IMR-90 (cell line): ENCODE measurements around the gene FITM2. TPM values are rescaled to one million over a fixed set of nuclear protein-coding genes. Genes with fewer than 3 reads are reported as not detected.

Experiments
- ATAC-seq: fragments of 200-7000 bp; cut with Tn5 transposase; 2 replicates; pipeline ENCODE4 v1.9.1; 2020; ENCODE audit warnings: low read depth, mild to moderate bottlenecking, moderate library complexity
- BruUV-seq: library from RNA; stranded (reverse); fragments of 400-500 nt; replicated peaks from 2 replicates; lab custom pipeline; 2021; lab: Mats Ljungman, UMichigan
- CTCF ChIA-PET: fragments of 300-600 bp; formaldehyde crosslinking; extraction: SDS; loops from one replicate; lab custom pipeline; 2021; ENCODE audit warnings: antibody characterized with exemption; lab: Yijun Ruan, JAX
- POLR2A ChIA-PET: fragments of 300-600 bp; sonication (Branson Sonifier 250); formaldehyde crosslinking; loops from one replicate; lab custom pipeline; 2022; ENCODE audit warnings: antibody characterized with exemption; ENCODE audit not compliant: unreplicated experiment; lab: Charles Lee
- DNase-seq: peaks from one replicate; pipeline ENCODE4 v3.0.0; 2013
- H2AFZ ChIP-seq: replicated peaks from 2 replicates; pipeline ENCODE3; 2013; ENCODE audit warnings: low read length, mild to moderate bottlenecking; ENCODE audit not compliant: poor library complexity
- H2AK5ac ChIP-seq: 2 replicates; pipeline ENCODE4 v1.6.1; 2013; ENCODE audit warnings: low read depth, low read length, inconsistent platforms
- H2AK9ac ChIP-seq: replicated peaks from 2 replicates; pipeline ENCODE3; 2013; ENCODE audit warnings: mild to moderate bottlenecking, low read depth, low read length, moderate library complexity; ENCODE audit not compliant: poor library complexity
- H2BK120ac ChIP-seq: 2 replicates; pipeline ENCODE4 v1.6.1; 2013; ENCODE audit warnings: low read depth, low read length, inconsistent platforms
- H2BK15ac ChIP-seq: 3 replicates; pipeline ENCODE4 v1.6.1; 2013; ENCODE audit warnings: low read depth, low read length, inconsistent platforms
- H2BK20ac ChIP-seq: 2 replicates; pipeline ENCODE4 v1.6.1; 2013; ENCODE audit warnings: low read depth, mild to moderate bottlenecking, inconsistent platforms, low read length, moderate library complexity
- H2BK5ac ChIP-seq: 2 replicates; pipeline ENCODE4 v1.6.1; 2013; ENCODE audit warnings: mild to moderate bottlenecking, low read depth, low read length, inconsistent platforms; ENCODE audit not compliant: poor library complexity, severe bottlenecking
- H3K14ac ChIP-seq: replicated peaks from 2 replicates; pipeline ENCODE4 v1.6.1; 2013; ENCODE audit warnings: low read depth, low read length, inconsistent platforms
- H3K18ac ChIP-seq: 2 replicates; pipeline ENCODE4 v1.6.1; 2013; ENCODE audit warnings: low read depth, low read length, control low read depth
- H3K23ac ChIP-seq: 2 replicates; pipeline ENCODE4 v1.6.1; 2013; ENCODE audit warnings: low read depth, low read length, inconsistent platforms
- H3K27ac ChIP-seq: 2 replicates; pipeline ENCODE4 v1.5.1; 2013; ENCODE audit warnings: mild to moderate bottlenecking, control low read depth, low read length; ENCODE audit not compliant: insufficient read depth
- H3K27me3 ChIP-seq: 2 replicates; pipeline ENCODE4 v1.6.1; 2013; ENCODE audit warnings: low read length; ENCODE audit not compliant: control insufficient read depth, insufficient read depth
- H3K36me3 ChIP-seq: 2 replicates; pipeline ENCODE4 v1.6.1; 2013; ENCODE audit warnings: low read length, mixed read lengths; ENCODE audit not compliant: control insufficient read depth, insufficient read depth
- H3K4ac ChIP-seq: 2 replicates; pipeline ENCODE4 v1.6.1; 2013; ENCODE audit warnings: low read depth, low read length, inconsistent platforms
- H3K4me1 ChIP-seq: 2 replicates; pipeline ENCODE4 v1.6.1; 2013; ENCODE audit warnings: low read length, mixed read lengths; ENCODE audit not compliant: control insufficient read depth, insufficient read depth
- H3K4me2 ChIP-seq: 2 replicates; pipeline ENCODE4 v1.6.1; 2013; ENCODE audit warnings: low read depth, mild to moderate bottlenecking, control low read depth, low read length, moderate library complexity
- H3K4me3 ChIP-seq: 2 replicates; pipeline ENCODE4 v1.5.1; 2013; ENCODE audit warnings: low read depth, mild to moderate bottlenecking, control low read depth, low read length, moderate library complexity; ENCODE audit not compliant: insufficient read depth
- H3K56ac ChIP-seq: 2 replicates; pipeline ENCODE4 v1.6.1; 2013; ENCODE audit warnings: low read length, inconsistent platforms; ENCODE audit not compliant: insufficient read depth; ENCODE audit errors: extremely low read depth
- H3K79me1 ChIP-seq, 2 experiments: 2 replicates each; pipeline ENCODE4 v1.6.1; 2013; ENCODE audit warnings: low read length in 2 of 2, inconsistent platforms in 1 of 2, low read depth in 1 of 2
- H3K9ac ChIP-seq: 2 replicates; pipeline ENCODE4 v1.6.1; 2013; ENCODE audit warnings: low read depth, low read length, control low read depth
- H3K9me1 ChIP-seq: 2 replicates; pipeline ENCODE4 v1.6.1; 2013; ENCODE audit warnings: low read length, inconsistent platforms; ENCODE audit not compliant: insufficient read depth
- H3K9me3 ChIP-seq: 2 replicates; pipeline ENCODE4 v1.6.1; 2013; ENCODE audit warnings: low read length; ENCODE audit not compliant: control insufficient read depth, insufficient read depth
- H4K20me1 ChIP-seq: 2 replicates; pipeline ENCODE4 v1.6.1; 2013; ENCODE audit warnings: low read length, inconsistent platforms; ENCODE audit not compliant: insufficient read depth
- H4K5ac ChIP-seq: 2 replicates; pipeline ENCODE4 v1.6.1; 2013; ENCODE audit warnings: mild to moderate bottlenecking, low read depth, low read length, control low read depth
- H4K8ac ChIP-seq, 2 experiments: 2 replicates each; pipeline ENCODE4 v1.6.1; 2013; ENCODE audit warnings: low read depth in 2 of 2, low read length in 2 of 2, control low read depth in 1 of 2, inconsistent platforms in 1 of 2
- H4K91ac ChIP-seq: 2 replicates; pipeline ENCODE4 v1.6.1; 2013; ENCODE audit warnings: low read depth, low read length, inconsistent platforms; ENCODE audit not compliant: insufficient read depth
- MAFK ChIP-seq: IDR thresholded peaks from 2 replicates; pipeline ENCODE4 v1.6.1; 2012; ENCODE audit warnings: low read depth, low read length, improper control_type of control experiment
- POLR2A ChIP-seq: IDR thresholded peaks from 2 replicates; pipeline ENCODE4 v1.6.1; 2012; ENCODE audit warnings: mild to moderate bottlenecking, low read depth, low read length
- WGBS, 2 experiments: methylation state at CpG; one replicate each; pipeline versions ENCODE4 v1.1.5 to v1.1.7; 2013; ENCODE audit warnings: missing lambda C conversion rate in 2 of 2; ENCODE audit not compliant: insufficient read length in 1 of 2; ENCODE audit errors: extremely low coverage in 2 of 2; 5-methylcytosine and 5-hydroxymethylcytosine counted together
- dilution Hi-C: fragments of 300-500 bp; cut with HindIII; formaldehyde crosslinking; loops from one replicate; pipeline ENCODE4 v1.14.3; 2018; ENCODE audit warnings: low sequenced_read_pairs; ENCODE audit not compliant: unreplicated experiment
- in situ Hi-C: fragments of 300-500 bp; cut with MboI; formaldehyde crosslinking; loops from 3 replicates; pipeline ENCODE4 v1.14.3; 2019; ENCODE audit warnings: low sequenced_read_pairs, inconsistent platforms, mixed read lengths
- intact Hi-C: fragments of 100-400 bp; cut with micrococcal nuclease; formaldehyde crosslinking; loops from 2 replicates; pipeline ENCODE4 v1.10.0; 2022
- polyA plus RNA-seq, 3 experiments: library from polyadenylated mRNA; depleted of rRNA; stranded (reverse); fragments of >200 nt; gene quantifications; 2 replicates each; pipeline ENCODE4 v1.2.3, GENCODE V29; 2012; ENCODE audit warnings: low replicate concordance in 1 of 3
- total RNA-seq: library from RNA; depleted of rRNA; stranded (reverse); fragments of >200 nt; gene quantifications from 2 replicates; pipeline ENCODE4 v1.2.3, GENCODE V29; 2012
- TF ChIP-seq, protein P1 (sequence below): conservative IDR thresholded peaks from 2 replicates; pipeline ENCODE4 v1.5.1; 2012; ENCODE audit warnings: mild to moderate bottlenecking, low read depth, low read length, improper control_type of control experiment

The FITM2 gene
- total and polyA plus RNA-seq, 2 of the 4 experiments (the other 2 are of a cell fraction) = 3.4 to 6.5 TPM

DNA sequence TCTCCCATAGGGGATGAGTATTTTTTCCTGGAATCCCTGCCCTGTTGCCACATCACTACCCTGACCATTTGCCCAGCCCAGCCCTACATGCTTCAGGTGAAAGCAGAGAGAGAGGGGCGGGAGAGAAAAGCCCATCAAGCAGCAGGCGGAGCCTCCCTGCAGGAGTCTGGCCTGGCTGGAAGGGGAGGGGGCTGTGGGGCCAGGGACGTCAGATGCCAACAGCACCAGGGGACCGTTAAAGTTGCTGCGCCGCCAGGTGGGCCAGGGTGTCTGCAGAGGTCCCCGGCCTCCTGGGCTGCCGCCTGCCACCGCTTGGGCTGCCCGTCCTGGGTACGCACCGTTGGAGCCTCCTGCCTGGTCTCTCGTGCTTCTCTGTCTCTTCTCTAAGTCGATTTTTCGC, 25.1 kb upstream of the FITM2 start:
- H2AFZ ChIP-seq = no peak overlapping the region
- no peak overlapping the region for H2BK120ac ChIP-seq
- peaks cover 45% of the 10 kb centered on the region for H3K27me3 ChIP-seq
- no peak overlapping the region for H4K5ac ChIP-seq
- H2AK9ac ChIP-seq = no peak overlapping the region
- H2AK5ac ChIP-seq = no peak overlapping the region
- H3K56ac ChIP-seq = no peak overlapping the region
- POLR2A ChIA-PET = no interaction called here
- H3K4me1 ChIP-seq = no peaks in the 10 kb centered on the region
- no peaks in the 10 kb centered on the region for H3K9me3 ChIP-seq
- intact Hi-C loops (no loop called here), in situ Hi-C loops (no loop called here), dilution Hi-C loops (no loop called here)
- no peaks in the 10 kb centered on the region for H3K9me1 ChIP-seq
- H2BK15ac ChIP-seq = no peak overlapping the region
- ATAC-seq (no peak), DNase-seq (no peak)
- no peak overlapping the region for H3K27ac ChIP-seq
- no peaks in the 10 kb centered on the region for H3K36me3 ChIP-seq
- no peaks in the 10 kb centered on the region for H4K20me1 ChIP-seq
- H4K91ac ChIP-seq = no peak overlapping the region
- H4K8ac ChIP-seq = no peak overlapping the region
- H3K4ac ChIP-seq = no peak overlapping the region
- no TSS peak for BruUV-seq
- WGBS, 2 experiments = 9% methylated on average over 11 of the region's 15 CpGs; no CpG with 5 or more reads in 1 of the 2 experiments
- H3K9ac ChIP-seq = no peak overlapping the region
- CTCF ChIA-PET = no interaction called here
- no peak overlapping the region for H3K4me3 ChIP-seq
- no peak overlapping the region for H3K4me2 ChIP-seq
- TF ChIP-seq, protein P1, sequence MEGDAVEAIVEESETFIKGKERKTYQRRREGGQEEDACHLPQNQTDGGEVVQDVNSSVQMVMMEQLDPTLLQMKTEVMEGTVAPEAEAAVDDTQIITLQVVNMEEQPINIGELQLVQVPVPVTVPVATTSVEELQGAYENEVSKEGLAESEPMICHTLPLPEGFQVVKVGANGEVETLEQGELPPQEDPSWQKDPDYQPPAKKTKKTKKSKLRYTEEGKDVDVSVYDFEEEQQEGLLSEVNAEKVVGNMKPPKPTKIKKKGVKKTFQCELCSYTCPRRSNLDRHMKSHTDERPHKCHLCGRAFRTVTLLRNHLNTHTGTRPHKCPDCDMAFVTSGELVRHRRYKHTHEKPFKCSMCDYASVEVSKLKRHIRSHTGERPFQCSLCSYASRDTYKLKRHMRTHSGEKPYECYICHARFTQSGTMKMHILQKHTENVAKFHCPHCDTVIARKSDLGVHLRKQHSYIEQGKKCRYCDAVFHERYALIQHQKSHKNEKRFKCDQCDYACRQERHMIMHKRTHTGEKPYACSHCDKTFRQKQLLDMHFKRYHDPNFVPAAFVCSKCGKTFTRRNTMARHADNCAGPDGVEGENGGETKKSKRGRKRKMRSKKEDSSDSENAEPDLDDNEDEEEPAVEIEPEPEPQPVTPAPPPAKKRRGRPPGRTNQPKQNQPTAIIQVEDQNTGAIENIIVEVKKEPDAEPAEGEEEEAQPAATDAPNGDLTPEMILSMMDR = no peak
- TF ChIP-seq MAFK (no peak), POLR2A (no peak)
- no peak overlapping the region for H2BK20ac ChIP-seq
- H2BK5ac ChIP-seq = no peak overlapping the region
- no peak overlapping the region for H3K18ac ChIP-seq
- no peak overlapping the region for H3K14ac ChIP-seq
- no peak overlapping the region for H3K23ac ChIP-seq
- no peaks in the 10 kb centered on the region for H3K79me1 ChIP-seq
